ENCODE results near the gene NOSIP.

NOSIP gene

GRCh38 chr19:49574206-49574755, 6.1 kb downstream of the NOSIP start:
- no peak for DNase-seq (ENCODE audit: low read depth in 2 of 3, low spot score in 2 of 3)

GRCh38 chr19:49573425-49573824, 6.9 kb downstream of the NOSIP start:
- no peak for DNase-seq (ENCODE audit: low read depth in 2 of 3, low spot score in 2 of 3)

- no peak for DNase-seq (ENCODE audit: low read depth in 2 of 3, low spot score in 2 of 3)
These were observed 7.3 kb downstream of the NOSIP start for GRCh38 chr19:49573009-49573408.

- no peak for DNase-seq (ENCODE audit: low read depth in 2 of 3, low spot score in 2 of 3)
These were observed 9.2 kb downstream of the NOSIP start for GRCh38 chr19:49570997-49571676.

GRCh38 chr19:49570138-49570856, 10.1 kb downstream of the NOSIP start:
- DNase-seq (ENCODE audit: low read depth in 2 of 3, low spot score in 2 of 3): no peak

- no peak for DNase-seq (ENCODE audit: low read depth in 2 of 3, low spot score in 2 of 3)
These were observed 12.4 kb downstream of the NOSIP start for GRCh38 chr19:49567861-49568441.

GRCh38 chr19:49566302-49566701, 14.1 kb downstream of the NOSIP start:
- no peak for DNase-seq (ENCODE audit: low read depth in 2 of 3, low spot score in 2 of 3)

- no peak for DNase-seq (ENCODE audit: low read depth in 2 of 3, low spot score in 2 of 3)
These were observed 15.1 kb downstream of the NOSIP start for GRCh38 chr19:49565261-49565660.

- DNase-seq (ENCODE audit: low read depth in 2 of 3, low spot score in 2 of 3): no peak
These were observed 15.7 kb downstream of the NOSIP start for GRCh38 chr19:49564616-49565045.

GRCh38 chr19:49560358-49560900, 19.9 kb downstream of the NOSIP start:
- no peak for DNase-seq (ENCODE audit: low read depth in 2 of 3, low spot score in 2 of 3)

- DNase-seq (ENCODE audit: low read depth in 2 of 3, low spot score in 2 of 3): no peak
These were observed 20.4 kb downstream of the NOSIP start for GRCh38 chr19:49559928-49560327.

GRCh38 chr19:49559443-49559842, 20.9 kb downstream of the NOSIP start:
- no peak for DNase-seq (ENCODE audit: low read depth in 2 of 3, low spot score in 2 of 3)

- DNase-seq (ENCODE audit: low read depth in 2 of 3, low spot score in 2 of 3): no peak
These were observed 21.8 kb downstream of the NOSIP start for GRCh38 chr19:49558591-49558990.

GRCh38 chr19:49557641-49558325, 22.6 kb downstream of the NOSIP start:
- no peak for DNase-seq (ENCODE audit: low read depth in 2 of 3, low spot score in 2 of 3)

GRCh38 chr19:49556412-49557398, 23.7 kb downstream of the NOSIP start:
- no peak for DNase-seq (ENCODE audit: low read depth in 2 of 3, low spot score in 2 of 3)

GRCh38 chr19:49555600-49556411, 24.6 kb downstream of the NOSIP start:
- no peak for DNase-seq (ENCODE audit: low read depth in 2 of 3, low spot score in 2 of 3)

- DNase-seq (ENCODE audit: low read depth in 2 of 3, low spot score in 2 of 3): no peak
These were observed 25.6 kb downstream of the NOSIP start for GRCh38 chr19:49554701-49555181.

- DNase-seq (ENCODE audit: low read depth in 2 of 3, low spot score in 2 of 3): no peak
These were observed 26.7 kb downstream of the NOSIP start for GRCh38 chr19:49553451-49554271.
